Measurements from ENCODE around the gene KRT6C. TPM values are rescaled to one million over a fixed set of nuclear protein-coding genes. Genes with fewer than 3 reads are reported as not detected.

KRT6C gene
- total RNA-seq, 4 donors from 2014 or later = not detected

DNA sequence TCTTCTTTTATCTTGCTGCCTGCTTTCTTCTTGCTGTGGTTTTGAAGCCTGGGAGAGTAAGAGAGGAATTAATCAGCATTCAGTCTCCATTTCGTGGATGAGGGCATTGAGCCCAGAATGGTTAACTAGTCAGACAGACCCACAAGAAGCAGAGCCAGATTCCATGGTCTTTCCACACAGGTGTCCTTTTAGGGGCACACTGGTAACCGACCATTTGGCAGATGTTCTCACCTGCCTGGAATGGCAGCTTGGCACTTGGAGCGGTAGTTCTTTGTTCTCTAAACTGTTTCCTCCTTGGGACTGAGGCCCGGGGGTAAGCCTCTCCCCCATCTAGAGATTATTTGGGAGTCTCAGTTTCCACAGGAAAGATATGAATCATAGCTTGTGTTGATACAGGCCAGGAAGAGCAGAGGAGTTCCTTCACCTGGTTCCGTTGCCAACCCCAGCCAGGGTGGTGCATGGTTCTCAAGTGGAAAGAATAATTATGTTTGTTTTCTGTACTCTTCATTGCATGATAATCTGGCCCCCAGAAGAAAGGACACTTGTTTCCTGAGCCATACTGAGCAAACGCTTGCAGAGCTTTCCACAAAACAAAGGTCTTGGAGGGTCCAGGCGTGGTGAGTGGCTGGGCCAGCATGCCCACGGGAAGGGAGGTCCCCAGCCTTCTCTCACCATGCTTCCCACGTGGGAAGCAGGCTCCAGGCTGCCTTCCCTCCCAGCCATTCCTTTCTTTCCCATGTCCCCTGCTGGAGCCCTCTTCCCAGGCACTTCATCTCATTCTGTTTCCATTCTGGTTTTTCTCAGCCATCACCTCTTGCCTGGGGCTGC is 37.4 kb downstream of the KRT6C start:
- in situ Hi-C loops (cut with MboI; ENCODE audit: low sequenced_read_pairs in 4 of 4) = no loop called here
- no peak for ATAC-seq
- H3K27ac ChIP-seq = no peak overlapping the region
- DNase-seq = no peak
- H3K4me1 ChIP-seq = no peaks in the 10 kb centered on the region
- intact Hi-C loops (cut with DNase I; ENCODE audit: low total_unique reads) = no loop called here
- H3K4me3 ChIP-seq = no peak overlapping the region
- TF ChIP-seq, protein P1, sequence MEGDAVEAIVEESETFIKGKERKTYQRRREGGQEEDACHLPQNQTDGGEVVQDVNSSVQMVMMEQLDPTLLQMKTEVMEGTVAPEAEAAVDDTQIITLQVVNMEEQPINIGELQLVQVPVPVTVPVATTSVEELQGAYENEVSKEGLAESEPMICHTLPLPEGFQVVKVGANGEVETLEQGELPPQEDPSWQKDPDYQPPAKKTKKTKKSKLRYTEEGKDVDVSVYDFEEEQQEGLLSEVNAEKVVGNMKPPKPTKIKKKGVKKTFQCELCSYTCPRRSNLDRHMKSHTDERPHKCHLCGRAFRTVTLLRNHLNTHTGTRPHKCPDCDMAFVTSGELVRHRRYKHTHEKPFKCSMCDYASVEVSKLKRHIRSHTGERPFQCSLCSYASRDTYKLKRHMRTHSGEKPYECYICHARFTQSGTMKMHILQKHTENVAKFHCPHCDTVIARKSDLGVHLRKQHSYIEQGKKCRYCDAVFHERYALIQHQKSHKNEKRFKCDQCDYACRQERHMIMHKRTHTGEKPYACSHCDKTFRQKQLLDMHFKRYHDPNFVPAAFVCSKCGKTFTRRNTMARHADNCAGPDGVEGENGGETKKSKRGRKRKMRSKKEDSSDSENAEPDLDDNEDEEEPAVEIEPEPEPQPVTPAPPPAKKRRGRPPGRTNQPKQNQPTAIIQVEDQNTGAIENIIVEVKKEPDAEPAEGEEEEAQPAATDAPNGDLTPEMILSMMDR (IDR thresholded peaks at IDR 0.05 in 4 of 5, conservative IDR thresholded peaks at IDR 0.05 in 1 of 5) = no peak
- no peak for TF ChIP-seq POLR2A (IDR thresholded peaks at IDR 0.05)
- no peaks in the 10 kb centered on the region for H3K9me3 ChIP-seq
- H3K36me3 ChIP-seq = no peaks in the 10 kb centered on the region
- H3K27me3 ChIP-seq = peaks cover 2 to 10% (median 9%) of the 10 kb centered on the region in 3 donors

DNA sequence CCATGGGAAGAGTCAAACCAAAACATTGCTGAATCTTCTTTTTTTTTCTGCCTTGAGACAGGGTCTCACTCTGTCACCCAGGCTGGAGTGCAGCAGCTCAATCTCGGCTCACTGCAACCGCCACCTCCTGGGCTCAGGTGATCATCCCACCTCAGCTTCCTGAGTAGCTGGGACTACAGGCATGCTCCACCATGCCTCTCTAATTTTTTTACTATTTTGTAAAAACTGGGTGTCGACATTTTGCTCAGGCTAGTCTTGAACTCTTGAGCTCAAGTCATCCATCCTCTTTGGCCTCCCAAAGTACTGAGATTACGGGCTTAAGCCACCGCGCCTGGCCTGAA is 38.0 kb downstream of the KRT6C start:
- ATAC-seq (no peak), DNase-seq (no peak)
- in situ Hi-C loops (cut with MboI; ENCODE audit: low sequenced_read_pairs in 4 of 4) (no loop called here), intact Hi-C loops (cut with DNase I; ENCODE audit: low total_unique reads) (no loop called here)
- Histone ChIP-seq H3K4me3 (no peak overlapping the region), H3K9me3 (no peaks in the 10 kb centered on the region), H3K27me3 (peaks cover 2 to 11% (median 9%) of the 10 kb centered on the region in 3 donors), H3K36me3 (no peaks in the 10 kb centered on the region), H3K4me1 (no peaks in the 10 kb centered on the region), H3K27ac (no peak overlapping the region)
- no peak for TF ChIP-seq POLR2A (IDR thresholded peaks at IDR 0.05)
- TF ChIP-seq, protein P1 (IDR thresholded peaks at IDR 0.05 in 4 of 5, conservative IDR thresholded peaks at IDR 0.05 in 1 of 5) = no peak

DNA sequence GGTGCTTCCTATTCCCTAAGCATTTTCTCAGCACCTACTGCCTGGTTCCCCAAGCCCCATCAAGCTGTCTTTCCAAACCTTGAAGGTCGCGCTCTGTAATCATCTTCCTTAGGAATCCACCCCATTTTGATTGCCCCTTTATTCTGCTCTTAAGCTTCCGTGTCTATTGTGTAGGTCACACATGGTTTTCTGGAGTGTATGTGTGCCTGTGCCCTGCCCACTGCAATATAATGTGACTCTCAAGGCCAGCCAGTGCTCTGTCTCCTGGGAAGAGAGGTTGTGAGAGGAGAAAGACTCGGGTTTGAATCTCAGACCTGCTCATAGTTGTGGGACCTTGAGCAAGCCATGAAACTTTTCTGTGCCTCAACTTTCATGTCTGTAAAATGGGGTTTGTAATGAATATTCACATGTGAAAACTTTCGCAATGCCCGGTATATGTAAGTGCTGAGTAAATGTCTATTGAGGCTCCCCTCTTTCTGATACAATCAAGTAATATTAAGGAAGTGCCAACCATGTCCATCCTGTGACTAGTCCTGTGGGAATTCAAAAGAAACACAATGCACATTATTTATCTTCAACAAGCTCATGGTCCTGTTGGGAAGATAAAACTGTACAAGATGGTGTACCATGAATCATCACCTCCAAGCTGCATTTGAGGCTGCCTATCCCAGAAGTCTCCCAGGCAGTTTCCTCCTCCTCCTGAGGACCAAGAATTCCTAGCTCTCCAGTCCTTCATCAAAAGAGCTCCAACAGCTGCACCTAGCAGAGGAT is 38.7 kb downstream of the KRT6C start:
- peaks cover 2 to 11% (median 9%) of the 10 kb centered on the region in 3 donors for H3K27me3 ChIP-seq
- TF ChIP-seq, protein P1 (IDR thresholded peaks at IDR 0.05 in 4 of 5, conservative IDR thresholded peaks at IDR 0.05 in 1 of 5) = no peak
- no peak for TF ChIP-seq POLR2A (IDR thresholded peaks at IDR 0.05)
- H3K4me3 ChIP-seq = no peak overlapping the region
- no peak for ATAC-seq
- DNase-seq = no peak
- in situ Hi-C loops (cut with MboI; ENCODE audit: low sequenced_read_pairs in 4 of 4) = no loop called here
- no peaks in the 10 kb centered on the region for H3K36me3 ChIP-seq
- intact Hi-C loops (cut with DNase I; ENCODE audit: low total_unique reads) = no loop called here
- H3K9me3 ChIP-seq = no peaks in the 10 kb centered on the region
- no peaks in the 10 kb centered on the region for H3K4me1 ChIP-seq
- no peak overlapping the region for H3K27ac ChIP-seq

DNA sequence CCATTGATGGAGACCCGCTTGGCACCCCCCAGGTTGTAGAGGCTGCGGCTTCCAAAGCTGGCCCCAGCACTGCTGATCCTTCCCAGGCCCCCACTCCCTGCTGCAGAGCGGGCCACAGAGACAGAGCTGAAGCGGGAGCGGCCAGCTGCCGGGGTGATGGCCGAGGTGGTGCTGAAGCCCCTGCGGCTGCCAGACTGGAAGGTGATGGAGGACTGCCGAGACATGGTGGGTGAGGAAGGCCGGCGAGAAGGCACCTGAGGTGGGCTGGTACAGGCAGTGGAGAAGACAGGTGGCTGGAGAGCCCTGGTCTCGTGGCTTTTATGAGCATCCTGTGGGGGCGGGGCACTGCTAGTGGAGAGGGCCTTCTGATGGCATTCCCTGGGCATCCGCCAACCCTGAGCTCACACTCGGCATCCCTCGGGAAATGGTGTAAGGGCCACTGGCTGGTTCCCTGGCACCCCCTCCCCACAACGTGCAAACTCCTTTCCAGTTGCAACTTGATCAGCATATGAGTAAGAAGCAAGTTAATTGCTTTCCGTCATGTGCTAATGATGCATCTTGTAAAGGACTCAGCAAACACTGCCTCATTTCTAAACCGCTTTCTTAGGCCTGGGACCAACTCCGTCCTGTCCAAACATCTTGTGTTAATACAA is 39.4 kb downstream of the KRT6C start, which contains the start of gene KRT75:
KRT75 (minus strand) TSS at position 291 of the 653 bp plus-strand sequence; CDS start at position 224, 67 bp downstream.
- Histone ChIP-seq H3K36me3 (no peaks in the 10 kb centered on the region), H3K4me3 (no peak within 1 kb of the TSS), H3K9me3 (no peaks in the 10 kb centered on the region), H3K27me3 (peaks cover 2 to 11% (median 9%) of the 10 kb centered on the region in 3 donors), H3K4me1 (no peaks in the 10 kb centered on the region), H3K27ac (no peak within 1 kb of the TSS)
- in situ Hi-C loops (cut with MboI; ENCODE audit: low sequenced_read_pairs in 4 of 4) (no loop called here), intact Hi-C loops (cut with DNase I; ENCODE audit: low total_unique reads) (no loop called here)
- ATAC-seq (no peak), DNase-seq (no peak)
- TF ChIP-seq, protein P1 (IDR thresholded peaks at IDR 0.05 in 4 of 5, conservative IDR thresholded peaks at IDR 0.05 in 1 of 5) = no peak
- TF ChIP-seq POLR2A (IDR thresholded peaks at IDR 0.05) = no peak

All from gastrocnemius medialis (tissue), 4 donors.